HCT116 (cell line): ENCODE results near the gene CLPTM1L. TPM values are rescaled to one million over a fixed set of nuclear protein-coding genes. Genes with fewer than 3 reads are reported as not detected.

Experiments used
- ATAC-seq: fragments of 200-7000 bp; cut with Tn5 transposase; 2 replicates; pipeline ENCODE4 v1.9.1; 2020; ENCODE audit warnings: mild to moderate bottlenecking, moderate library complexity
- BruUV-seq: library from RNA; stranded (reverse); fragments of 400-500 nt; replicated peaks from 2 replicates; lab custom pipeline; 2021; lab: Mats Ljungman, UMichigan
- CTCF ChIA-PET: fragments of 300-600 bp; sonication (Branson Sonifier 250); formaldehyde crosslinking; loops from one replicate; lab custom pipeline; 2021; ENCODE audit warnings: antibody characterized with exemption; lab: Charles Lee
- POLR2A ChIA-PET: fragments of 300-600, 350-600 bp; sonication (Branson Sonifier 250); formaldehyde crosslinking; loops from one replicate; lab custom pipeline; 2021; ENCODE audit warnings: antibody characterized with exemption; lab: Charles Lee
- RAD21 ChIA-PET, 2 experiments: fragments of 300-600 bp; sonication (Branson Sonifier 250); formaldehyde crosslinking; loops; one replicate each; lab custom pipeline; 2023; ENCODE audit warnings: low total read pairs in 2 of 2; ENCODE audit not compliant: uncharacterized antibody in 2 of 2, unreplicated experiment in 2 of 2, low non-redundant PET in 1 of 2; lab: Charles Lee
- DNase-seq: peaks from one replicate; pipeline ENCODE4 v3.0.0-alpha.2; 2010; ENCODE audit warnings: low read depth, low spot score
- H2AFZ ChIP-seq: fragments of 200-600 bp; shearing (Covaris generic), sonication (generic); 2 replicates; pipeline ENCODE4 v1.6.1; 2017; ENCODE audit warnings: low read depth, mixed run types, mixed read lengths, antibody characterized with exemption, low read length; ENCODE audit not compliant: poor library complexity, severe bottlenecking
- H3K27ac ChIP-seq: 2 replicates; pipeline ENCODE4 v1.5.1; 2012; ENCODE audit warnings: low read depth, low read length
- H3K27me3 ChIP-seq: fragments of 200-600 bp; sonication (generic); 2 replicates; pipeline ENCODE4 v1.6.1; 2016; ENCODE audit warnings: mixed run types, low read length, mixed read lengths; ENCODE audit not compliant: insufficient read depth
- H3K36me3 ChIP-seq, 2 experiments: fragments of 200-500 bp in 1 of 2; fragments of 200-600 bp in 1 of 2; sonication (Bioruptor generic) in 1 of 2; sonication (generic) in 1 of 2; 2 replicates each; pipeline versions ENCODE4 v1.5.1 to v1.6.1; 2014 to 2016; ENCODE audit warnings: low read length in 2 of 2, inconsistent platforms in 1 of 2, mixed read lengths in 1 of 2, mixed run types in 1 of 2; ENCODE audit not compliant: insufficient read depth in 2 of 2, control insufficient read depth in 1 of 2
- H3K4me1 ChIP-seq, 2 experiments: fragments of 200-600 bp in 1 of 2; sonication (generic) in 1 of 2; 2 replicates each; pipeline versions ENCODE4 v1.5.1 to v1.6.1; 2012 to 2017; ENCODE audit warnings: low read length in 2 of 2, inconsistent platforms in 1 of 2, mild to moderate bottlenecking in 1 of 2, mixed read lengths in 1 of 2, mixed run types in 1 of 2, moderate library complexity in 1 of 2; ENCODE audit not compliant: insufficient read depth in 2 of 2, control insufficient read depth in 1 of 2
- H3K4me2 ChIP-seq: fragments of 200-600 bp; sonication (generic); 2 replicates; pipeline ENCODE4 v1.6.1; 2017; ENCODE audit warnings: mixed run types, low read length, mixed read lengths
- H3K4me3 ChIP-seq, 2 experiments: fragments of 200-600 bp in 1 of 2; sonication (generic) in 1 of 2; replicated peaks in 1 of 2; 2 replicates each; pipeline ENCODE4 v1.5.1; 2011 to 2016; ENCODE audit warnings: low read length in 2 of 2, control low read depth in 1 of 2, low read depth in 1 of 2, mild to moderate bottlenecking in 1 of 2, mixed read lengths in 1 of 2, mixed run types in 1 of 2
- H3K79me2 ChIP-seq: fragments of 200-600 bp; sonication (generic); 2 replicates; pipeline ENCODE4 v1.6.1; 2017; ENCODE audit warnings: mild to moderate bottlenecking, mixed run types, low read length, moderate library complexity, mixed read lengths; ENCODE audit not compliant: insufficient read depth
- H3K9ac ChIP-seq: fragments of 200-600 bp; sonication (generic); 2 replicates; pipeline ENCODE4 v1.6.1; 2016; ENCODE audit warnings: low read length, mixed read lengths
- H3K9me2 ChIP-seq: fragments of 200-600 bp; sonication (generic), shearing (Covaris generic); 2 replicates; pipeline ENCODE4 v1.6.1; 2017; ENCODE audit warnings: mixed run types, mild to moderate bottlenecking, moderate library complexity; ENCODE audit not compliant: insufficient read depth
- H3K9me3 ChIP-seq, 2 experiments: fragments of 200-500 bp in 1 of 2; fragments of 200-600 bp in 1 of 2; sonication (Bioruptor generic) in 1 of 2; sonication (generic) in 1 of 2; 2 replicates each; pipeline ENCODE4 v1.6.1; 2014 to 2017; ENCODE audit warnings: low read length in 2 of 2, mixed read lengths in 2 of 2, inconsistent platforms in 1 of 2, low read depth in 1 of 2, mild to moderate bottlenecking in 1 of 2, mixed run types in 1 of 2, moderate library complexity in 1 of 2; ENCODE audit not compliant: control insufficient read depth in 1 of 2, insufficient read depth in 1 of 2
- H4K20me1 ChIP-seq: fragments of 200-600 bp; sonication (generic), shearing (Covaris generic); 2 replicates; pipeline ENCODE4 v1.6.1; 2017; ENCODE audit warnings: mixed run types, mild to moderate bottlenecking, moderate library complexity; ENCODE audit not compliant: insufficient read depth
- ATF3 ChIP-seq: IDR thresholded peaks from 2 replicates; pipeline ENCODE4 v1.6.1; 2012
- CBX3 ChIP-seq: IDR thresholded peaks from 2 replicates; pipeline ENCODE4 v1.6.1; 2012; ENCODE audit warnings: low read depth
- CTCF ChIP-seq, 3 experiments: fragments of 200-600 bp in 1 of 3; sonication (generic) in 1 of 3; IDR thresholded peaks in 2 of 3; conservative IDR thresholded peaks in 1 of 3; 2 replicates each; pipeline ENCODE4 v1.5.1; 2012 to 2017; ENCODE audit warnings: low read depth in 2 of 3, low read length in 2 of 3, antibody characterized with exemption in 1 of 3, borderline replicate concordance in 1 of 3, control low read depth in 1 of 3, mild to moderate bottlenecking in 1 of 3, mixed read lengths in 1 of 3, mixed run types in 1 of 3, moderate library complexity in 1 of 3; ENCODE audit not compliant: insufficient read depth in 1 of 3
- EGR1 ChIP-seq: IDR thresholded peaks from 2 replicates; pipeline ENCODE4 v1.6.1; 2012; ENCODE audit warnings: low read depth
- ELF1 ChIP-seq: IDR thresholded peaks from 2 replicates; pipeline ENCODE4 v1.6.1; 2012; ENCODE audit warnings: low read depth, borderline replicate concordance
- EZH2 ChIP-seq: fragments of 200-600 bp; sonication (generic); IDR thresholded peaks from 2 replicates; pipeline ENCODE4 v1.6.1; 2017; ENCODE audit warnings: antibody characterized with exemption, mixed run types
- FOSL1 ChIP-seq: IDR thresholded peaks from 2 replicates; pipeline ENCODE4 v1.6.1; 2012; ENCODE audit warnings: low read depth
- JUND ChIP-seq: IDR thresholded peaks from 2 replicates; pipeline ENCODE4 v1.6.1; 2012
- POLR2A ChIP-seq: IDR thresholded peaks from 2 replicates; pipeline ENCODE4 v1.7.0; 2011; ENCODE audit warnings: borderline replicate concordance; ENCODE audit not compliant: insufficient read depth, insufficient read length; ENCODE audit errors: extremely low read depth
- POLR2AphosphoS5 ChIP-seq: IDR thresholded peaks from 2 replicates; pipeline ENCODE4 v1.6.1; 2011; ENCODE audit warnings: mild to moderate bottlenecking, low read depth, low read length, moderate library complexity
- REST ChIP-seq: IDR thresholded peaks from 2 replicates; pipeline ENCODE4 v1.6.1; 2012; ENCODE audit warnings: low read depth
- SIN3A ChIP-seq: IDR thresholded peaks from 2 replicates; pipeline ENCODE4 v1.6.1; 2012; ENCODE audit warnings: low read depth
- SP1 ChIP-seq: IDR thresholded peaks from 2 replicates; pipeline ENCODE4 v1.6.1; 2012; ENCODE audit warnings: low read depth
- SRF ChIP-seq: IDR thresholded peaks from 2 replicates; pipeline ENCODE4 v1.6.1; 2012; ENCODE audit warnings: low read depth
- TCF7L2 ChIP-seq: IDR thresholded peaks from 2 replicates; pipeline ENCODE4 v1.7.0; 2011; ENCODE audit warnings: borderline replicate concordance, inconsistent platforms; ENCODE audit not compliant: insufficient read depth, insufficient read length; ENCODE audit errors: extremely low read depth
- YY1 ChIP-seq: IDR thresholded peaks from 2 replicates; pipeline ENCODE4 v1.6.1; 2011; ENCODE audit warnings: low read length, low read depth, moderate library complexity, mild to moderate bottlenecking; ENCODE audit not compliant: insufficient replicate concordance; ENCODE audit errors: extremely low read depth
- ZBTB33 ChIP-seq: IDR thresholded peaks from 2 replicates; pipeline ENCODE4 v1.6.1; 2011; ENCODE audit warnings: mild to moderate bottlenecking, low read length, moderate library complexity; ENCODE audit not compliant: insufficient replicate concordance; ENCODE audit errors: extremely low read depth
- ZFX ChIP-seq: fragments of 450-650 bp; IDR thresholded peaks from 2 replicates; pipeline ENCODE4 v1.6.1; 2017
- ZNF274 ChIP-seq: fragments of 200-500 bp; sonication (Bioruptor generic); IDR thresholded peaks from 2 replicates; pipeline ENCODE4 v1.6.1; 2014; ENCODE audit warnings: mild to moderate bottlenecking, low read depth, low read length, inconsistent platforms
- intact Hi-C: fragments of 100-400 bp; cut with micrococcal nuclease; formaldehyde crosslinking; loops from 2 replicates; pipeline ENCODE4 v1.10.0; 2022
- total RNA-seq: library from RNA; stranded (reverse); gene quantifications from one replicate; pipeline ENCODE4 v1.2.1, GENCODE V29; 2021; ENCODE audit not compliant: unreplicated experiment

CLPTM1L gene
- total RNA-seq, 1 experiment from 2014 or later = 98.4 TPM

- H3K36me3 ChIP-seq = peaks cover 12 to 35% of the 10 kb centered on the region in 2 experiments; a peak in 3 of 4 replicates
- H3K4me1 ChIP-seq = peaks cover 20 to 30% of the 10 kb centered on the region in 2 experiments
- ChIA-PET RAD21 (no interaction called here), POLR2A (no interaction called here), CTCF (no interaction called here)
- H3K9me3 ChIP-seq = no peaks in the 10 kb centered on the region
- H4K20me1 ChIP-seq = peaks cover 5% of the 10 kb centered on the region; the same call in 1 of the 2 replicates
- no peaks in the 10 kb centered on the region for H3K27me3 ChIP-seq
- no TSS peak for BruUV-seq
- H3K9me2 ChIP-seq = no peaks in the 10 kb centered on the region
- H2AFZ ChIP-seq = no peak overlapping the region
- H3K9ac ChIP-seq = no peak overlapping the region
- no peak overlapping the region for H3K4me3 ChIP-seq
- no peak for ATAC-seq
- H3K79me2 ChIP-seq = peaks cover 24% of the 10 kb centered on the region; the same call in 1 of the 2 replicates
- TF ChIP-seq CBX3 (no peak), TCF7L2 (no peak), JUND (no peak), POLR2A (no peak), SP1 (no peak), ZNF274 (no peak), ELF1 (no peak), REST (no peak), EZH2 (no peak), SRF (no peak), POLR2AphosphoS5 (no peak), ZFX (no peak), CTCF (IDR thresholded peaks at IDR 0.05 in 2 of 3, conservative IDR thresholded peaks at IDR 0.05 in 1 of 3; ENCODE audit: borderline replicate concordance in 1 of 3, insufficient read depth in 1 of 3, low read depth in 2 of 3, low read length in 2 of 3) (no peak), ATF3 (no peak), SIN3A (no peak), ZBTB33 (no peak), FOSL1 (no peak), YY1 (no peak), EGR1 (no peak)
- H3K4me2 ChIP-seq = no peak overlapping the region
- intact Hi-C loops = no loop called here
- no peak for DNase-seq
- H3K27ac ChIP-seq = no peak overlapping the region
These were observed 13.8 kb downstream of the CLPTM1L start for GRCh38 chr5:1330847-1331831.
